Peyer's patch (tissue), 4 donors: ENCODE measurements around the gene DDX20. TPM values are rescaled to one million over a fixed set of nuclear protein-coding genes. Genes with fewer than 3 reads are reported as not detected.
"Not testable (repeated sequence)": the region's sequence is repeated elsewhere in the genome, so short reads cannot be mapped to it uniquely, and the experiment has no call there.

Experiments used
- DNase-seq, 3 donors: peaks; one replicate each; pipeline ENCODE4 v3.0.0-alpha.2; 2017 to 2019
- H3K27ac ChIP-seq, 4 donors: fragments of 200-600 bp; sonication (generic); one replicate each; pipeline ENCODE4 v1.5.1; 2016 to 2019
- H3K27me3 ChIP-seq, 2 donors: fragments of 200-600 bp; sonication (generic); one replicate each; pipeline ENCODE4 v1.5.1; 2019
- H3K36me3 ChIP-seq, 3 donors: fragments of 200-600 bp; sonication (generic); one replicate each; pipeline ENCODE4 v1.5.1; 2016 to 2019
- H3K4me1 ChIP-seq, 4 donors: fragments of 200-600 bp; sonication (generic); one replicate each; pipeline ENCODE4 v1.5.1; 2016 to 2019
- H3K4me3 ChIP-seq, 4 donors: fragments of 200-600 bp; sonication (generic); 1 replicate in 3 of 4; 2 replicates in 1 of 4; pipeline ENCODE4 v1.5.1; 2016 to 2019; ENCODE audit warnings: mild to moderate bottlenecking in 1 of 4
- H3K9me3 ChIP-seq, 4 donors: fragments of 200-600 bp; sonication (generic); one replicate each; pipeline ENCODE4 v1.5.1; 2016 to 2019; ENCODE audit warnings: mild to moderate bottlenecking in 1 of 4
- POLR2A ChIP-seq, 2 donors: fragments of 450-650 bp; IDR thresholded peaks; one replicate each; pipeline ENCODE4 v1.5.1; 2017; ENCODE audit warnings: antibody characterized with exemption in 2 of 2, mild to moderate bottlenecking in 2 of 2, moderate library complexity in 2 of 2
- total RNA-seq, 4 donors: library from RNA; depleted of rRNA; stranded (reverse); fragments of >200 nt; gene quantifications; one replicate each; pipeline ENCODE4 v1.1.0, GENCODE V29; 2016
- TF ChIP-seq, protein P1 (sequence below), 6 experiments: fragments of 450-650 bp in 4 of 6; fragments of 200-600 bp in 2 of 6; sonication (generic) in 1 of 6; IDR thresholded peaks; one replicate each; pipeline ENCODE4 v1.5.1; 2017 to 2019; ENCODE audit warnings: antibody characterized with exemption in 6 of 6, mild to moderate bottlenecking in 3 of 6, moderate library complexity in 1 of 6

DDX20 gene
- total RNA-seq, 4 donors from 2014 or later, result 13.5 to 34.7 (median 22.5) TPM

DNA sequence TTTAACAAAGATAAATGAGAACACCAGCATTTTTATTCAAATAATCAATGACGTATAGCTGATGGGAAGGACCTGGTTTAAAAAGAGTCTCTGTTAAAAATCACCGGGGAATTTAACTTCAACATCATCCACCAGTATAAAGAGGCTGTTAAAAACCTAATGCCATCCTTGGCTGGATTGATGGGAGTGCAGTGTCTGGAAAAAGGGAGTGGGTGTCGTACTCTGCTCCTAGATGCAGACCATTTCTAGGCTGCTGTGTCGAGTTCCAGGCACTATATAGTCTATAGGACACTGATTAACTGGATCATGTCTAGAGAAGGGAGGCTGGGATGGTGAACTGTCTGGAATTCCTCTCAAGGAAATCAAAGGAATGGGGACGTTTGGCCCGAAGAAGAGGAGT, 36.1 kb downstream of the DDX20 start:
- Histone ChIP-seq H3K9me3 (no peaks in the 10 kb centered on the region), H3K4me1 (no peaks in the 10 kb centered on the region), H3K36me3 (no peaks in the 10 kb centered on the region), H3K27ac (no peak overlapping the region), H3K27me3 (no peaks in the 10 kb centered on the region), H3K4me3 (no peak overlapping the region)
- DNase-seq, result no peak
- no peak for TF ChIP-seq POLR2A (IDR thresholded peaks at IDR 0.05)
- TF ChIP-seq, protein P1, sequence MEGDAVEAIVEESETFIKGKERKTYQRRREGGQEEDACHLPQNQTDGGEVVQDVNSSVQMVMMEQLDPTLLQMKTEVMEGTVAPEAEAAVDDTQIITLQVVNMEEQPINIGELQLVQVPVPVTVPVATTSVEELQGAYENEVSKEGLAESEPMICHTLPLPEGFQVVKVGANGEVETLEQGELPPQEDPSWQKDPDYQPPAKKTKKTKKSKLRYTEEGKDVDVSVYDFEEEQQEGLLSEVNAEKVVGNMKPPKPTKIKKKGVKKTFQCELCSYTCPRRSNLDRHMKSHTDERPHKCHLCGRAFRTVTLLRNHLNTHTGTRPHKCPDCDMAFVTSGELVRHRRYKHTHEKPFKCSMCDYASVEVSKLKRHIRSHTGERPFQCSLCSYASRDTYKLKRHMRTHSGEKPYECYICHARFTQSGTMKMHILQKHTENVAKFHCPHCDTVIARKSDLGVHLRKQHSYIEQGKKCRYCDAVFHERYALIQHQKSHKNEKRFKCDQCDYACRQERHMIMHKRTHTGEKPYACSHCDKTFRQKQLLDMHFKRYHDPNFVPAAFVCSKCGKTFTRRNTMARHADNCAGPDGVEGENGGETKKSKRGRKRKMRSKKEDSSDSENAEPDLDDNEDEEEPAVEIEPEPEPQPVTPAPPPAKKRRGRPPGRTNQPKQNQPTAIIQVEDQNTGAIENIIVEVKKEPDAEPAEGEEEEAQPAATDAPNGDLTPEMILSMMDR (IDR thresholded peaks at IDR 0.05), result no peak

DNA sequence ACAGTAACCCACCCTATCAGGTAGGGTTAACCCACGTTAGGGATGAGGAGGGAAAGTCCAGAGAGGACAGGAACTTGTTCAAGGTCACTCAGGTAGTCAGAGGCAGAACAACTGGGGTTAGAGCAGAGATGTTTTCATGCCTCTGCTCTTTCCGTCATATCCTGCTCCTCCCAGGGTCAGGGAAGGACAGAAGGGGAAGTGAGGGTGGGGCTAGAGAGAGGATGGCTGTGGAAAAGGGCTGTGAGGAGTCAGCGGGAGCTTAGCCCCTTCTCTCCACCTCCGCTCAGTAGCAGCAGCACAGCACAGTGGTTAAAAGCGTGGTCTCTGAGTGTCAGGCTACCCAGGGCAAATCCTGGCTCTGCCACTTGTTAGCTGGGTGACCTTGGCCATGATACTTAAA, 36.5 kb downstream of the DDX20 start:
- no peak for DNase-seq
- Histone ChIP-seq H3K9me3 (no peaks in the 10 kb centered on the region), H3K27me3 (no peaks in the 10 kb centered on the region), H3K27ac (no peak overlapping the region), H3K36me3 (no peaks in the 10 kb centered on the region), H3K4me1 (no peaks in the 10 kb centered on the region), H3K4me3 (no peak overlapping the region)
- no peak for TF ChIP-seq POLR2A (IDR thresholded peaks at IDR 0.05)
- TF ChIP-seq, protein P1 (IDR thresholded peaks at IDR 0.05), result no peak

DNA sequence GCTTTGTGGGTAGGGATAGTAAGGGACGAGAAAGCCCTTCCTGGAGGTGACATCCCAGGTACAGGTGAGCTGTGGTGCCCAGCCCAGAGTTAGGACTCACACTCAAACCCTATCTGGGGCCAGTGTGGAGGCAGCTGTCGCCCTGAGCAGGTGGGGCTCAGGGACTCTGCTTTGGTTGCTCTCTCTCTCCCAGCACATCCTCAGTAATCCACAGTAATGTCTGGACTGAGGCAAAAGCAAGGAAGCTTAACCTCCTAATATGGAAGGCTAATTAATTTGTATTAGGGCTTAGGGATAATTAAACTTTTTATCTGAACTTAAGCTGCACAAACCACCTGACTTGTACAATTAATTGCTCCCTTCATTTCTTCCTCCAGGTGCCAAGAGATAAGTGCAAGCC, 38.2 kb downstream of the DDX20 start:
- Histone ChIP-seq H3K27ac (no peak overlapping the region), H3K27me3 (no peaks in the 10 kb centered on the region), H3K36me3 (no peaks in the 10 kb centered on the region), H3K9me3 (no peaks in the 10 kb centered on the region), H3K4me1 (no peaks in the 10 kb centered on the region), H3K4me3 (no peak overlapping the region)
- no peak for DNase-seq
- no peak for TF ChIP-seq POLR2A (IDR thresholded peaks at IDR 0.05)
- TF ChIP-seq, protein P1 (IDR thresholded peaks at IDR 0.05), result no peak

DNA sequence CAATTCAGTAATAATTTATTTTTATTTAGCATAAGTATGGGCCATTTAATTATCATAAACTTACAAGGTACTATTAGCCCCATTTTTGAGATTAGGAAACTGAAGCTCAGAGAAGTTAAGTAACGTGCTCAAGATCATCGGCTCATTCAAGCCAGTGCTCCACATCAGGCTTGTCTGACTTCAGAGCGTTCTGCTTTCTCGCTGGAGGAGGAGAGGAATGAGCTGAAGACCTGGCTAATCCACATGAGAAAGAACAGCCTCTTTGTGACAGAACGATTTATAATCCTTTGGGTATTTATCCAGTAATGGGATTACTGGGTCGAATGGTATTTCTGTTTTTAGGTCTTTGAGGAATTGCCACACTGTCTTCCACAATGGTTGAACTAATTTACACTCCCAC, 39.7 kb downstream of the DDX20 start:
- no peak overlapping the region for H3K4me3 ChIP-seq
- H3K36me3 ChIP-seq, result no peaks in the 10 kb centered on the region
- TF ChIP-seq, protein P1 (IDR thresholded peaks at IDR 0.05), result no peak
- no peak for TF ChIP-seq POLR2A (IDR thresholded peaks at IDR 0.05)
- H3K27ac ChIP-seq, result no peak overlapping the region
- DNase-seq, result no peak
- H3K27me3 ChIP-seq, result no peaks in the 10 kb centered on the region
- H3K4me1 ChIP-seq, result no peaks in the 10 kb centered on the region
- no peaks in the 10 kb centered on the region for H3K9me3 ChIP-seq

DNA sequence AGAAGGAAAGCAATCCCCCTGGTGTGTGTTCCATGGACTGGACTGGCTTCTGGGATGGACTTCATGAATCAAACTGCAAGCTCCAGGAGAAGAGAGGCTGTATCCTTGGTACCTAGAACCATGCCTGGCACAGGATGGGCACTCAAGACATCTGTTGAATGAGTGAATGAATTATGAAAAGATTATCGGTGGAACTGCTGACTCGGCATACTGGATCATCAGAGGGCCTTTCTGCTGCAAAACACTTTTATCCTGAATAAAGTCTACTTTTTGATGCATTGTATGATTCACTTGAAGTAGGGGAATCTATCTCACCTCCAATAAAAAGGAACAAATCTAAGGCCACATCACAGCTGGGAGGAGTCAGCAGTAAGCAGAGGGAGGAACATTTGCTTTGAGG, 42.9 kb downstream of the DDX20 start:
- Histone ChIP-seq H3K4me1 (no peaks in the 10 kb centered on the region), H3K27ac (no peak overlapping the region), H3K4me3 (no peak overlapping the region), H3K36me3 (no peaks in the 10 kb centered on the region), H3K9me3 (no peaks in the 10 kb centered on the region), H3K27me3 (no peaks in the 10 kb centered on the region)
- TF ChIP-seq, protein P1 (IDR thresholded peaks at IDR 0.05), result no peak
- no peak for TF ChIP-seq POLR2A (IDR thresholded peaks at IDR 0.05)
- no peak for DNase-seq

DNA sequence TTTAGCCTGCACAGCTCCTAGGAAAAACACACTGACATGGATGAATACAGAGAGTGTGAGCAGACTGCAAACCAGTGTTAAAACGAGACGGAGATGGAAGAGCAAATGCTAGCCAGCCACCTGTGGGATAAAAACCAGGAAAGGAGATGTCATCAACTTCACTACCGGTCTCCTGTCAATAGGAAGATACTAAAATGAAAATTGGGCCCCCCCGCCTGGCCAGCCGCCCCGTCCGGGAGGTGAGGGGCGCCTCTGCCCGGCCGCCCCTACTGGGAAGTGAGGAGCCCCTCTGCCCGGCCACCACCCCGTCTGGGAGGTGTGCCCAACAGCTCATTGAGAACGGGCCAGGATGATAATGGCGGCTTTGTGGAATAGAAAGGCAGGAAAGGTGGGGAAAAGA, 44.0 kb downstream of the DDX20 start:
- H3K36me3 ChIP-seq, H3K4me3 ChIP-seq, H3K4me1 ChIP-seq, DNase-seq, H3K9me3 ChIP-seq, H3K27me3 ChIP-seq, H3K27ac ChIP-seq: not testable (repeated sequence)
